ENCODE data around the gene HGD.
"Not testable (repeated sequence)": the region's sequence is repeated elsewhere in the genome, so short reads cannot be mapped to it uniquely, and the experiment has no call there.

The HGD gene

DNA sequence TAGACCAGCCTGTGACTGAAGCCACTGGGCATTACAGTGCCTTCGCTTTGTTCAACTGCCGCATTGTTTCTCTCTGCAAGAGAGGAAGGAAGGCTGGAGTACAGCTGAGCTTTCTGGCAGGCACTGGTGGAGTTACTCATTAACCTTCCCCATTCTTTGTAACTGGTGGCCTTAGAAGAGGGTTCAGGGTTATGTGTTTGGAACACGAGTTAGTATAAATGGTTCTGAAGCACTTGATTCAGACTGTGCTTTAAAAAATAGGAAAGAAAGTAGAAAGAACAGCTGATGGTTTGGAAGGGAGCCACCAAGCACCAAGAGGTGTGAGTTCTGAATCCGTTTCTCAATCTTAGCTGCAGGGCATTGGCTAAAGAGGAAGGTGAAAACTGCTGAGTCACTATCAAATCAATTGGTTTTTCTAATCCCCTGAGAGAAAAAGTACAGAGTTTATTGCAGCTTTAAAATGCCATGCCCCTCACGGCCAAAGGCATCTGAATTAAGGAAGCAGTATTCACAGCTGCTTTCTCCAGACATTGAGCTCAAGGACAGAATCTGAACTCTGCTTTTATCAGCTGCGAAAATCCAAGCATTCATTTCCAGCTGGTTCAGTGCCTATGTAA lies 3.6 kb downstream of the HGD start:
- peak; percentile 81 for DNase-seq

DNA sequence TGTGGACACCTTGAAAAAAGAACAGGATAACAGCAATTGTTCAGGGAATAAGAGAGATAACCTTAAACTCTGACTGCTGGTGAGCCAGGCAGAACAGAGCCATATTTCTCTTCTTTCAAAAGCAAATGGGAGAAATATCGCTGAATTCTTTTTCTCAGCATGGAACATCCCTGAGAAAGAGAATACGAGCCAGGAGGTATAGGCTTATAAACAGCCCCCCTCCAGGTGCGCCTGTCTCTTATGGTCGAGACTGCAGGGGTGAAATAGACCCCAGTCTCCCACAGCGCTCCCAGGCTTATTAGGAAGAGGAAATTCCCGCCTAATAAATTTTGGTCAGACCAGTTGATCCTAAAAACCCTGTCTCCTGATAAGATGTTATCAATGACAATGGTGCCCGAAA lies 4.8 kb downstream of the HGD start:
- not testable (repeated sequence) for DNase-seq

DNA sequence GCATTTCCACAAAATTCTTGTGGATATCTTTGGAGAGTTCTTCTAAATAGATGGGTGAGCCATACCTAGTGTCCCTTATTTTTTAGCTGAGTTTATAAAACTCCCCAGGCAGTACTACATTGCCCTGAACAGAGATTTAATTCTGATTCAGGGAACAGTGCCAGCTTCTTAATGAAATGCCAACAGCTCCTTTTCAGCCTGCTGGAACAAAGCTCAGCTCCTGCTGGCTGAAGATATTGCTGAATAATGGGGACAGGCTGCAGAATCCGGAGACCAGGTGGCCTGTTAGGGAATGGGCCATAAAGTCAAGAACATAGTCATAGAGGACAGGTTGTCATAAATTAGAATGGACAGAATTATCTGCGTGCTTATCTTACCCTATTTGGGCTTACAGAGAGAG lies 8.9 kb downstream of the HGD start:
- DNase-seq: no peak

DNA sequence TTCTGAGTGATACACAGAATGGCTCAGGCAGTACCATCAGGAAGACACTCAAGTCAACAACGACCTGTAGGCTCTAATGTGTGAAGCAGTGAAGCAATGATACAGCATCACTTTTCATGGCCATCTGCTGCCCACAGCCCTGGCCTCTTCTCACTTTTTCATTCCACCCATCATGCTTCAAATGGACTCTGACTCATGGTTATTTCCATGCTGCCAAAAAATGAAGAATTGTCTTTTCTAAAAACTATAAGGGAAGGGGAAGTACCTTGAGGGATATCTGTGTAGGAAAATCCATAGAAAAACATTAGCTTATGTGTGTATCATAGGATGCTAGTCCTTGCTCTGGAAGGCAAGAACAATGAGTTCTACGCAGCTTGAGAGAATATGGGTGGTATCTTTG lies 11.5 kb downstream of the HGD start:
- DNase-seq: no peak

DNA sequence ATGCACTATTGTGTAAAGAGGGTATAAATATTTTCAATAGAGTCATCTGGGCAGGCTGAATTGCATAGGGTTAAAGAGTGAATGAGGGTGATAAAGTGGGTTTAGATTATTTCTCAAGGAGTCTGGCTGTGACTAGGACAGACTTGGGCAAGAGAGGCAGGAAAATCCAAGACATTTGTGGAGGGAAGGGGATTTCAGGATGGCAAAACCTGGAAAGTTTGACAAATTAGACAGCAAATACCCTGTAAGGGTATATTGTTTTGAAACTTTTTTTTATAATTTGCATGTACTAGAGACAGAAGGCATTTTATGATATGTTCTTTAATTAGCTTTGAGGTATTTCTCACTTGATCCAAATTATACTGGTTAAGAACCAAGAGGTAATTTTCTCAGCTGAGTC lies 17.1 kb downstream of the HGD start:
- no peak for DNase-seq

DNA sequence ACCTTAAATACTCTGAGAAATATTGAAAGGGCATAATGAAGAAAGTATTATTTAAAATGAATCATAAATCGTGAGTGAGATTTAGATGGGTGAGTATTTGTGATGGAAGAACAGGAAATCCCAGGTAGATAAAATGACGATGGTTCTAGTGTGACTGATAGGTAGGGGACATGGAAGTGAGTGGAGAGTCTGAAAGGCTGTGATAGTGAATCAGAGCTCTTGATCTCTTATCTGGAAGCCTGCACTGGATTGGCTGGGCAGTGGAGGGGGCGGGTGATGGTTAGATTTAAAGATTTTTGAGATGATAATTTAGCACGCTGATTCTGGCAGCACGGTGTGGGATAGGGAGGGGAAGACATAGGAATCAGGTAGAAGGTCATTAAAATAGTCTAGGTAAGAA lies 20.1 kb downstream of the HGD start:
- no peak for DNase-seq

DNA sequence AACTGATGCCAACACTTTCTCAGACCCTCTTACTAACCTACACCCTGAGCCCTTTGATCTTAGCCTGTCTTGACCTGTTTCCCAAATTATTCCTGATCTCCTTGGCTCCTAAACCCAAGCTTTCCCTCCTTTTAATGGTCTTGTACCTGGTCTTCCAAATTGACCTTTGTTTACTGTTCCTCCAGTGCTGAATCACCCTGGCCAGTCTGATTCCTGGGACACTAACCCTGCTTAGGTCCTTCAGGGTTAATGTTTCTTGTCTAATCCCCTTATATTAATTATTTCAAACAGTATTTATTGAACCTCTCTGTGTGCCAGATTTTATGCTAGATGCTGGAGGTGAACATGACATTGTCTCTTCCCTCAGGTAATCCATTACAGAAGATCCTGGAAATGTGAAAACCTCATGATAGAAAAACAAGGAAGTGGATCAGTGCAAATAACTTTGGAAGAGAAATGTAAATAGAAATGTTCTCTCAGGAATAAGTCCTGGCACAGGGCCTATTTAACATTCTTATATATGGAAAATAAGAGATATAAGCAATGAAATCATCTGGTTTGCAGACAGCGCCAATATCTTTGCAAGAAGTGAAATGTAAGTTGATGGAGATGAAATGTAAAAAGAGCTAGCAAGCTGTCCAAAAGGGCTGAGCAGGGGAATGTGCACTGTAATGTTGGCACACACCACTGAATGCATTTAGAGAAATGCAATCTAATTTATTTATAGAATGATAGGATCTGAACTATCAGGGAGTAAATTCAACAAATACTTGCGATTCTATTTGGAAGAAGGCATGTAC lies 20.7 kb downstream of the HGD start:
- DNase-seq: no peak

DNA sequence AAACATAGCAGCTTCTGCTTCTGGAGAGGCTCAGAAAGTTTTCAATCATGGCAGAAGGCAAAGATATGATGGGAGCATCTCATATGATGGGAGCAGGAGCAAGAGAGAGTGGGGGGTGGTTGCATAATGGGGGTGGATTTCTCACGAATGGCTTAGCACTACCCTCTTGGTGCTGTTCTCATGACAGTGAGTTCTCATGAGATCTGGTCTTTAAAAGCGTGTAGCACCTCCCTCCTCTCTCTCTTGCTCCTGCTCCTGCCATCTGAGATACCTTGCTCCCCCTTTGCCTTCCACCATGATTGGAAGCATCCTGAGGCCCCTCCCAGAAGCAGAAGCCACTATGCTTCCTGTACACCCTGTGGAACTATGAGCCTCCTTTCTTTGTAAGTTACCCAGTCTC lies 22.2 kb downstream of the HGD start:
- no peak for DNase-seq

DNA sequence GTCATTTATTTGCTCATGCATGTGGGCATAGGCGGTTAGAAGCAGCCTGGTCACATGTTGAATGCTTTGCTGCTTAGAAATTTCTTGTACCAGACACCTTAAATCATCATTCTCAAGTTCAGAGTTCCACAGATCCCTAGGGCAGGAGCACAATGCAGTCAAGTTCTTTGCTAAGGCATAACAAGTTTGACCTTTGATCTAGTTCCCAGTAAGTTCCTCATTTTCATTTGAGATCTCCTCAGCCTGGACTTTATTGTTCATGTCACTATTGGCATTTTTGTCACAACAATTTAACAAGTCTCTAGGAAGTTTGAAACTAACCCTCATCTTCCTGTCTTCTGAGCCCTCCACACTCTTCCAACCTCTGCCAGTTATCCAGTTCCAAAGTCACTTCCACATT lies 22.8 kb downstream of the HGD start:
- DNase-seq: no peak

DNA sequence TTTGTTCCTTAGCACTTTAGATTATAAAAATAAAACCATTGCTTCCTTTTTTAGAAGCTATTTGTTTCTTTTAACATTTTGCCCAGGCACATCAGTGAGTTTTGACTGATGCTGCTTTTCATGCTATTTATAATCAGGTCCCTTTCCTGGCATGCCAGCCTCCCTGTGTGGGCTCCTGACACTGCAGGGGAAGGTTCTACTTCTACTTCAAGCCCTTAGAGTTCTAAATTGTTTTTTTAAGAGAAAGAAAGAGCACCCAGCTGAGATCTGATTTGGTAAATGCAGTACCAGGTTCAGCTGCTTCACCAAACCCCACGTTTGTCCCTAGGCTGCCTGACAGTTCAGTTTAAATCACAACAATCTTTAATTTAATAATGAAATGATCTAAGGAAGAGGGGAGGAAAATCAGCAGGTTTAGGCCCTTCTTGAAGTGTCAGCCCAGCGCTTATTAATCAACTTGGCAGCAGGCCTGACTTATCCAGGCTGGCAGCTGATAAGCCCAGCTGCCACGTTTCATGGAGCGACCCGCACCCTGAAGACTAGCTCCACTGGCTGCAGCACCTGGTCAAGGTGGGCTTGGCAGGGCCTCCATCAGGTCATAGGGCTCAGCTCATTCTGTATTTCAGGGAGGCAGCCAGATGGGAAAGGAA lies 29.0 kb downstream of the HGD start:
- no peak for DNase-seq

DNA sequence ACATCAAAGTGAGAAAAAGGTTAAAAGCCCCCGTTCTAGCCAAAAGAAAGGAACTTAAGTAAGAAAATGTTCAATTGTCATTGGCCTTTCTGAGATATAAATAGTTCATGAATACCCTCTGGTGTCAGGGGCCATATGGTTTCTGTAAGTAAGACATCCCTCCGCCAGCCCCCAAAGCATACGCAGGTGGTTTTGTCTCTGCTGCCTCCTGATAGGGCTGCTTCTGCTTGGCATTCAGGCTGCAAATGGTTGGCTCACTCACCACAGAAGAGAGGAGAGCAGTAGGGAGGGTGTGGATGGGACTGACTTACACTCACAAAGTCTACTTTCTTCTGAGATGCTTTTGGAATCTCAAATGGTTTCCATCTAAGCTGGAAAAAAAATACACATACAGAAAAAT lies 29.8 kb downstream of the HGD start:
- DNase-seq: no peak

DNA sequence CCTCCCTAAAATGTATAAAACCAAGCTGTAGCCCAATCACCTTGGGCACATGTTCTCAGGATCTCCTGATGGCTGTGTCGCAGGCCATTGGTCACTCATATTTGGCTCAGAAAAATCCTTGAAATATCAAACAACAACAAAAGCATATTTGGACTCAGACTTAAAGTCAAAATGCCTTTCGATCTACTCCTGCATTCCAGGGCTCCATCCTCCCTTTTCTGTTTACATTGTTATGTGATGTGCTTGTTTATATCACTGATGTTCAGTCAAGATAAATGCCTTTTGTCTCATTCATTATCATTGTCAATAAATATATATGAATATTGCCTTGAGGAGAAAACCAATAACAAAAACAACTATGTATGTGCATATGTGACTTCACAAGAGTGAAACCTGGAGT lies 31.7 kb downstream of the HGD start:
- DNase-seq: no peak

DNA sequence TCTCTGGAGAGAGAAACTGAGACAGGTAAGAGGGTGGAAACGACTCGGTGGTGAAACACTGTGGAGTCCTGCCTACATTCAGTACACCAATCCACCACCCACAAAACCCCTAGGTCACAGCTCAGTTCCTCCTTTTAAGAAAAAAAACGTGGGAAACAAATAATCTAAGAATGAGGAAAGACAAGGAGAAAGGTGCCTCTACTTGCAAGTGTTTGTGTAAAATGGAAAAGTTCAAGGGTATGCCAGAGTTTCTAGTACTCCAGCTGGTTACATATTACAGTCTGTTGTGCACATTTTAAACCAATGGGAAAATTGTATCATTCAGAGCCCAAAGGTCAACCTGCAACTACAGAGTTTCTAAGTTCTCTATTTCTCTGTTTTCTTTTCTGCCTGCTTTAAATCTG lies 32.2 kb downstream of the HGD start:
- no peak for DNase-seq

DNA sequence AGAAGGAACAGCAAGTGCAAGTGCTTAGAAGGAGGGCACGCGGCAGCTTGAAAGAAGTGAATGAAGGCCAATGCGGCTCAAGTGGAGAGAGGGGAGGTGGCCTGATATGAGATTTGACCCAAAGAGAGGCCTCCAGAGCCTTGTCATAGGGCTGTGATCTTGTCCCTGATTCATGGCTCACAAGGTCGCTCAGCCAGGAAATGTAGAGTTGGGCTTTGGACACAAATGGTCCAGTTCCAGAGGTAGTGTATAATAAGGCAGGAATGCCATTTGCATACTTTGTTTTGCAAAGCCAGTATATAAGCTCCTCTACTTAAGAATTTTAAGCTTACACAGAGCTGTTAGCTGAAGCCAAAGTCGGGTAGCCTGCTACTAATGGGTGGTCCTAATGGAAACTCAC lies 33.7 kb downstream of the HGD start:
- no peak for DNase-seq

DNA sequence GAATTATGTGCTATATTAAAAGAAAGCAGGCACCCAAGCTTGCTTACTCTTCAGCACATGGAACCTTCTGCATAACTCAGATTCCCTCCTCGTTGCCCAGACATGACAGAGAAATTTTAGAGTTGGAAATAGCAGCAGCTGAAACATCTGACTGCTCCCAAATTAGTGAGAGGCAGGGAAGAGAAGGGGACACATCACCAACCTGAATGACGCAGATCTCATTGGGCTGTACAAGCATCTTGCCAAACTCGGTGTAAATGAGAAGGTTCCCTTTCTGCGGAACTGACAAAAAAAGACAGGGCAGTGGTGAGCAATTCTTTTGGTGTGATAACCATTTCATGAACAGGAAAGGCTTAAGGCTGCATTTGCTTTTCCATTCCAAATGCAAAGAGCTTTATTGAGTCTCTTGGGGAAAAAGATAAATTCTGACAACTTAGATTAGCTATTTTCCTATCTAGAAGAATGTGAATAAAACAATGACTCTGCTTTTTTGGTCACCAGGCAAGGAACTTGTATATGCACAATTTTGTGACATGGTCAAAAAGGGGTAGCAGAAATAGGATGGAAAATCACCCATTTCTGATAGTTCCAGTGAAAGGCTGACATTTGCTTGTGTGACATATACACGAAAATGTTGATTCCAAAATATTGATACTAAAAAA lies 35.1 kb downstream of the HGD start:
- no peak for DNase-seq

DNA sequence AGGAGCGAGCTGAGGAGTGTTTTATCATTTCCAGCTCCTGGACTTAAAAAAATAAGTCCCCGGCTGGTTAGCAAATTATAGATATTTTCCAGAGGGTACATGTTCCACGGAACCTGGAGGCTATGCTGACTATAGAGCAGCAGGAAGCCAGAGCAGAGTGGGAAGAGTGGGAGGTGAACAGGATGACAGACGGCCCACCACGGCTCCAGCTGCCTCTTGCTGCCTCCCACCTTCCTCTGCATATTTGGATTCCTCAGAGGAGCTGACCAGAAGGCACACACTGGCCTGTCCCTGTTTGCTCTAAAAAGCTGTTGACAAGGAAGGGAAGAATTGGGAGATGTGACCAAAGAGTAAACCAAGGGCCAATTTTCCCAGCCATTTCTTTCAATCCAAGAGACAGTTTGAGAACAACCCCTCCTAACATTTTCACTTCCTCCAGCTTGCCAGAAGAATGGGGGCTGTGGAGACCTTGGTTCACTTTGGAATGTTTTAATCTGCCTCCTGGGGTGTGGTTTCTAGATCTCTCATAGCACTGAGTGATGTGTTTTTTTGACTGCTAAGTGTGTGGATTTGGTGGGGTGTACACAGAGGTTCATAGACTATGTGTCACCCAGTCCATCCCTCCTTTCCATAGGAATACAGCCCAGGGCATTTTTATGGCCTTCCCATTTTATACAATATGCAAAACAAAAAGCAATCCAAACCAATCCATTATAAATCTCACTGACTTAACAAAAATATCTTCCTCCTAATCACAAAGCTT lies 36.8 kb downstream of the HGD start:
- DNase-seq: no peak

DNA sequence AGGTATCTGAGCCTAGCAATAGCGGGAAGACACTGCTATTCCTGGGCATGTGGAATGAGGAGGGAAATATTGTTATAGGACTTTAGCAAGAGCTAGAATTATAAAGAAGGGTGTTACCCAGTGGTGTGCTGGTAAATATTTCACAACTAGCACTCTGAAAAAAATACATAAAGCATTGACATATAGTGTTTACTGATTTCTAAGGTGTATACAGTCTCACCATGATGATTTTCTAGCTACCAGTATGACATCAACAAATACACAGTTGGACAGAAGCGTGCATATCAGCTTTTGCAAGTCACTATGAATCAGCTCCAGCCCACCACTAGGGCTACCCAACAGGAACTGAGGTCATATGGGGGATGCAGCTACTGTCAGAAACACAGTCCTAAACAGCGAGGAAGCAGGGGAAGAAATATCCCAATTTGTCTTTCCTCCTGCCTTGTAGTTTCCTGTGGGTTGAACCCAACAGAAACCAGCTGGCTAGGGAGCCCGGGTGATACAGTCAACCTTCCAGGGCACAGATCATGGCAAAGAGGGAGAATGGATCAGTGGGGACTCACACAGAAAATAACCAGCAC lies 39.6 kb downstream of the HGD start:
- DNase-seq: no peak

DNA sequence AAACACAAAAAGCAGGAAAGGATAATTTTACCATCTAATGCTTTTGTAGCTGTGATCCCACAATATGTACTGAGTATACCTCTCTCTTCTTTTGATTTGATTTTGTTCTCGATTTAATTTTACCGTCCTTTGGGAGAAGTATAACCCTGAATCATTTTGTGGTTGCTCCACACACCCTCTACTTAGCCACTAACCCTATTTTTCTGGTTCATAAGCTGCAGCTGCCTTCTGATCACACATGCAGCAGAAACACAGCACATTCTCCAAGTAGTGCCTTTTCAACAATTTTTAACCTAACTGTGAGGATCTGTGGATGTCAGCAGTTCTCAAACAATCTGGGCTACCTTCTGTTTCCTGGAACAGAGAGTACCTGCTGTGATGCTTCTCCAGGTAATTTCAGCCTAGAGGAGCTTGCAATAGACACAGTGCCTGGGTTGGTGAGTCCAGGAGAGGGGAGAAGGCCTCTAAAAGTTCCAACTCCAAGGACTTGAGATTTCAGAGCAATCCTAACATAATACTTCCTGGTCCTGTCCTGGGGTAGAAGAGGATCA lies 40.3 kb downstream of the HGD start:
- no peak for DNase-seq

DNA sequence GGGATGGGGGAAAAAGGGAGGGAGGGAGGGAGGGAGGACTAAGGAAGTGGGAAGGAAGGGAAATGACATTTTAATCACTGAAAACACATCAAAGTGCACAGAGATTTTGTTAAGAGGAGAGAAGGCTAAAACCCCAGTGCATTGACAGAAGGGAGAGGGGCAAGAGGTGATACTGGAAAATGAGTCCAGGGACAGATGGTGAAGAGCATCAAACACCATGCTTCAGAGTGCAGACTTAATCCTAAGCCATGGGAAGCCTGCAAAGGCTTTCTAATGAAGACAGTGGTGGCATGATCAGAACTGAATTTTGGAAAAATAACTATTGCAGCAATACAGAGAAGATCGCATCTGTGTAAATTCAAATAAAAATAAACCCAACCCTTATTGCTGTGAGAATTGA lies 41.8 kb downstream of the HGD start:
- no peak for DNase-seq

DNA sequence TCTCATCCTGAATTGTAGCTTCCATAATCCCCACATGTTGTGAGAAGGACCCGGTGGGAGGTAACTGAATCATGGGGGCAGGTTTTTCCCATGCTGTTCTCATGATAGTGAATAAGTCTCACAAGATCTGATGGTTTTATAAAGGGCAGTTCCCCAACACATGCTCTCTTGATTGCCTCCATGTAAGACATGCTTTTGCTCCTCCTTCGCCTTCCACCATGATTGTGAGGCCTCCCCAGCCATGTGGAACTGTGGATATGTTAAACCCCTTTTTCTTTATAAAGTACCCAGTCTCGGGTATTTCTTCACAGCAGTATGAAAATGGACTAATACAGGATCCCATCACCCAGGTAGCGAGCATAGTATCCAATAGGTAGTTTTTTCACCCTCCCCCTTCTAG lies 43.2 kb downstream of the HGD start:
- DNase-seq: not testable (repeated sequence)

DNA sequence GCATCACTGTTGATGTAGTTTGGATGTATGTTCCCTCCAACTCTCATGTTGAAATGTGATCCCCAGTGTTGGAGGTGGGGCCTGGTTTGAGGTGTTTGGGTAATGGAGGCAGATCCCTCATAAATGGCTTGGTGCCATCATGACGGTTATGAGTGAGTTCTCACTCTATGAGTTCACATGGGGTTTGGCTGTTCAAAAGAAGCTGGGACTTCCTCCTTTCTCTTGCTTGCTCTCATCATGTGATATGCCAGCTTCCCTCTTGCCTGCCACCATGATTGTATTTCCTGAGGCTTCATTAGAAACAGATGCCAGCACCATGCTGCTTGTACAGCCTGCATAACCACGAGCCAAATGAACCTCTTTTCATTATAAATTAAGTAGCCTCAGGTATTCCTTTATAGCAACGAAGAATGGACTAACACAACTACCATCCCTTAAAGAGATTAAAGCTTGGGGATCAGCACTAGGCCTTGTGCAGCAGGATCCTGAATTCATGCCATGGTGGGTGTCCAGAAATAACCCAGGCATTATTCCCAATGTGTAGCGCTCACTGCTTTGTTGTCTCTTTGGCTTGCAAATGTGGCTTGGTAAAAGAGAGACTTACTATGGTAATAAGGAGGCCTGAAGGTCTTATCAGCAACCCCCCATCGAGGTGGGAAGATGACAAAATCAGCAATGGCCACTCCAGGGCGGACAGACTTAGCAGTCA lies 44.0 kb downstream of the HGD start:
- DNase-seq: no peak
